Muscle layer of colon (tissue), 2 donors: ENCODE measurements around the gene RND3.

ENCODE experiments used
- H3K27ac ChIP-seq: one replicate; pipeline ENCODE4 v1.7.0; 2013; ENCODE audit warnings: low read depth, mild to moderate bottlenecking, low read length, moderate library complexity
- H3K27me3 ChIP-seq, 2 donors: one replicate each; pipeline ENCODE4 v1.7.0; 2013; ENCODE audit warnings: low read length in 2 of 2, mild to moderate bottlenecking in 2 of 2; ENCODE audit not compliant: insufficient read depth in 2 of 2, control insufficient read depth in 1 of 2
- H3K36me3 ChIP-seq: one replicate; pipeline ENCODE4 v1.7.0; 2013; ENCODE audit warnings: mild to moderate bottlenecking, low read length; ENCODE audit not compliant: insufficient read depth
- H3K4me1 ChIP-seq: one replicate; pipeline ENCODE4 v1.7.0; 2013; ENCODE audit warnings: mild to moderate bottlenecking, low read length; ENCODE audit not compliant: insufficient read depth
- H3K4me3 ChIP-seq, 2 donors: one replicate each; pipeline ENCODE4 v1.7.0; 2013; ENCODE audit warnings: low read length in 2 of 2, low read depth in 1 of 2, mild to moderate bottlenecking in 1 of 2, moderate library complexity in 1 of 2
- H3K9ac ChIP-seq: one replicate; pipeline ENCODE4 v1.7.0; 2013; ENCODE audit warnings: low read length
- H3K9me3 ChIP-seq: one replicate; pipeline ENCODE4 v1.7.0; 2013; ENCODE audit warnings: mild to moderate bottlenecking, low read length
- donor health status: abdominal sarcoma.
- donor health status: Adenocarcinoma of cecum.

The RND3 gene

DNA sequence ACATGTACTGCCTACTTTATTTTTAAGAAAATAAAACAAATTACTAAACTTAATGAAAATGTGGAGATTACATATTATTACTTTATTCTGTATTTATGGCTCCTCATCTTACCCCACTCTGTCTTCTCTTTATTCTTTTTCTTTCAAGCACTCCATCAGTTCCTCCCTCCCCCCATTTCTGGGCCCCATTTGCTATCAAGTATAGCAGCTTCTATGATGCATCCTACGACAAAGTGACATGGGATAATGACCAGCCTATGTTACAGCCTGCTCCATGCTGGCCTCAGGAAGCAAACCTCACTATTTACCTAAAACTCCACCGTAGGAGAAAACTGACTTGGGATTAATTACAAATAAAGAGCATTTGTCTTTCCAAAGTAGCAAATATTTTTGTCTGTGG is 58.8 kb downstream of the RND3 start:
- no peaks in the 10 kb centered on the region for H3K4me1 ChIP-seq
- no peaks in the 10 kb centered on the region for H3K27me3 ChIP-seq
- H3K9ac ChIP-seq, result no peak overlapping the region
- H3K27ac ChIP-seq, result no peak overlapping the region
- no peaks in the 10 kb centered on the region for H3K9me3 ChIP-seq
- no peak overlapping the region for H3K4me3 ChIP-seq
- H3K36me3 ChIP-seq, result no peaks in the 10 kb centered on the region

DNA sequence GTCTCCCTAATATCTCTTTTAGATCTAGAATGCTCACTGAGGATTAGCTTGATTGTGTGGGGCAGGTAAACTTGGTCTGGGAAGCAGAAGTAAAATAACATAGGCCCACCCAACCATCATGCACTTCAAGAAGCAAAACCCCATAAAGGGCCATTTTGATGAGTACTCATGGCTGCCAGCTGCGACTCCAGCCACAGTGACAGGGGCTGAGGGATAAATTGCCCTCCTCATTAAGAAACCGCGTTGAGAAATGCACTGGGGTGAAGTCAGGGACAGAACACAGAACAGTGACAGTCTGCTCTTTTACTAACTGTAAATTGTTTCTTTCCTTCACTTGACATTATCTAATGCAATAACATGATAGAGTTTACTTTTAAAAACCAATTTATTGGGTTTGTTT is 60.2 kb downstream of the RND3 start:
- H3K4me3 ChIP-seq, result no peak overlapping the region
- H3K4me1 ChIP-seq, result no peaks in the 10 kb centered on the region
- no peaks in the 10 kb centered on the region for H3K27me3 ChIP-seq
- H3K36me3 ChIP-seq, result no peaks in the 10 kb centered on the region
- no peak overlapping the region for H3K27ac ChIP-seq
- no peaks in the 10 kb centered on the region for H3K9me3 ChIP-seq
- no peak overlapping the region for H3K9ac ChIP-seq

DNA sequence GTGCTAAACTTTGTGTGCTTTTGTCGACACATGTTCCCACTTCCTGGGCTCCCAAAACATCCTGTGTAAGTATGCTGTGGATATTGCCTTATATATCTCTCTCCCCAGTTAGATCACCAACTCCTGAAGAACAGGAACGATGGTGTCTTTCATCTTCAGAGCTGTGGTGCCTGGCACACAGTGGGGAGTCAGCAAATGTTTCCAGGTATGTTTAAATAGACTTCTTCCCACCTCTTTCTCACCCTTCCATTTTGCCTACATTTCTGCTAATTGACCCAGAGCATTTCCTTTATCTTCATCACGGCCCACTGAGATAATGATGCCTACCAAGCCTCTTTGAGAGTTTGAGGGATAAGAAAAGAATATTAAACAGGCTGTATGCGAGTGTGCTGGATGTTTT is 60.7 kb downstream of the RND3 start:
- no peaks in the 10 kb centered on the region for H3K36me3 ChIP-seq
- no peaks in the 10 kb centered on the region for H3K27me3 ChIP-seq
- no peaks in the 10 kb centered on the region for H3K9me3 ChIP-seq
- no peak overlapping the region for H3K27ac ChIP-seq
- no peak overlapping the region for H3K4me3 ChIP-seq
- no peaks in the 10 kb centered on the region for H3K4me1 ChIP-seq
- H3K9ac ChIP-seq, result no peak overlapping the region

DNA sequence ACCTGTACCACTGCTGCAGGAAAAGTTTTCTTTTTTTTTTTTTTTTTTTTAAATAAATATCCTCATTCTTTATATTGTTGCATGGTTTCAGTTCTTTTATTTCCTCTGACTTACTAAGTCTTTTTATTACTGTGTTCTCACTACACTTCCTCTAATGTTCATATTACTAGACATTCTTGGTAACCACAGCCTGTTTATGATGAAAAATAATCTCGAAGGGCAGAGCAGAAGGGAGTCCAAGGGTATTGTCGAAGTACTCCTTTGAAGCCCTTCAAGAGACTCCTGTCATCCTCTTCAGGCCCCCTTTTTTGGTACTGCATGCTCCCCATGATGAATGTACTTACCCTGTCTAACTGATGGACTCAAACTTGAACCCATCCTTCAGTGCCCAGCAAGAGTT is 61.2 kb downstream of the RND3 start:
- Histone ChIP-seq H3K36me3 (no peaks in the 10 kb centered on the region), H3K4me3 (no peak overlapping the region), H3K27ac (no peak overlapping the region), H3K9ac (no peak overlapping the region), H3K9me3 (no peaks in the 10 kb centered on the region), H3K4me1 (no peaks in the 10 kb centered on the region), H3K27me3 (no peaks in the 10 kb centered on the region)

DNA sequence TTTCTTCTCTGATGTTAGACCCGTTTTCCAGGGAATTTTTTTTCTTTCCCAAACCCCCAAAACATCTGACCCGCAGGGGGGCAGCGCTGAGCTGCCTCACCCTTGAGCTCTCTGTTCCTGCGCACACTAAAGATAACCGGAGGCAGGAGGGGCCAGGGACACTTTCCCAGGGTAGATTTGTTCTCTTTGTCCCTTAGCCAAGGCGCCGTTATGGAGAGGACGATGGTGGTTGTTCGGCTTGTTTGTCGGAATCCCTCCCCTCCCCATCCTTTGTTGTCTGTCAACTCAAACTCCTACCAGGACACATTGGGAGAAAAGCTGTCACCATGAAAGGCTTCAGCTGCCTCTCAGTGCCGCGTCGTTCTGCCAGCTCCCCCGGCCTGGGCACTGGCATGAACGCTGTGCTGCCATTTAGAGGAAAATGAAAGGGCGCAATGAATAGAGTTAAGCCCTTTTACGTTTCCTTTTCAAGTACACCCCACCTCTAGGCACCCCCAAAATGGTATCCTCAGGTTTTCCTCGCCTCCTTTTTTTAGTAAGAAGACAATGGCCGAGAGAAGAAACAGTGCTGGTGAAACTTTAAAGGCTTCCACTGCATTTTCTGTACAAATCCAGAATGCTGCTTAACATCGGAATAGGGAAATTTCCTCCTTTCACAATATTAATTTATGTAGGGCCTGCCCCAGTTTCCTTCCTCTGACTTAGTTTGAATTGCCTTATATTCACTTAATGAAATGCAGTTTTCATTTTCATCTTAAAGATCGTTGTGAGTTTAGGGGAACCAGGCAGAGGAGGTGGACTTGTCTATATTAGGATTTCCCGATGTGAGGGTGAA is 62.1 kb downstream of the RND3 start:
- Histone ChIP-seq H3K36me3 (no peaks in the 10 kb centered on the region), H3K4me1 (no peaks in the 10 kb centered on the region), H3K9ac (no peak overlapping the region), H3K4me3 (no peak overlapping the region), H3K27me3 (no peaks in the 10 kb centered on the region), H3K9me3 (no peaks in the 10 kb centered on the region), H3K27ac (no peak overlapping the region)

DNA sequence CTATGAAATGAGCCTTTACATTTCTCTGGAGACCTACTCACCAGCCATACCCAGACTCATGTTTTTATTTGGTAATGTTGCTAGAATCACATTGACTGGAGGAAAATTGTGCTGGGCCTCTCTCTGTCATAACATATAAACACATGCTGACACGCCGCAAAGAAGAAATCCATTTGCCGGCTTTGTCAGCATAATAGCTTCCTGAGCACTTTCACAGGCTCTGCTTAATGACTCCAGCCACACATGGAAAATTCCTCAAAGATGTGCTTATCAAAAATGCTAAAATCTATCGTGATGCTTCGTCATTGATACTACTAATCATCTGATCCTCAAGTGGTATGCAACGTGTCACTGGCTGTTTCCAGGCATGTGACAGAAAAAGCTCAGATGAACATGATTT is 63.1 kb downstream of the RND3 start:
- Histone ChIP-seq H3K9me3 (no peaks in the 10 kb centered on the region), H3K36me3 (no peaks in the 10 kb centered on the region), H3K4me3 (no peak overlapping the region), H3K27me3 (no peaks in the 10 kb centered on the region), H3K4me1 (no peaks in the 10 kb centered on the region), H3K9ac (no peak overlapping the region), H3K27ac (no peak overlapping the region)

DNA sequence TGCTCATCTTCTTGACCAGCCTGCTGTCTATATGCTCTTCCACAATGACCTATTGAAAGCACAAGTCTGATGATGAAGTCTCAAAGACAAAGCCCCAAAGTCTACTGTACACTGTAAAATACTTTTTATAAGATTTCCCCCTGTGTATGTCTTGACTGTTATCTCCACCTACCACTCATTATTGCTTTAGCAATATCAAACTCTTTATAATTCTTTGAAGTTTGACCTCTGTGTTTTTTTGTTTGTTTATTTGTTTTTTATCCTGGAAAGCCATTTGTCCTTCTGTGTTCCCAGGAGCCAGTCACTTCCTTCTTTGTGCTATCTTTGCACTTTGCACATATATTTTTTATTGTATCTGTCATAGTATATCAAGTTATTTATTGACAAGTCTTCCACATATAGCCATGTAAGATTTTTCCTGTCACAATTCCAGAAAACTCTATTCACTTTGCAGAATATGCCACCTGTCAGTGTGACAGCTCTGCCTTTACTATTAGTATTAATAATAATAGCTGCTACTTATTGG is 66.3 kb downstream of the RND3 start:
- H3K9me3 ChIP-seq, result no peaks in the 10 kb centered on the region
- no peak overlapping the region for H3K27ac ChIP-seq
- no peaks in the 10 kb centered on the region for H3K36me3 ChIP-seq
- H3K9ac ChIP-seq, result no peak overlapping the region
- H3K4me3 ChIP-seq, result no peak overlapping the region
- H3K4me1 ChIP-seq, result no peaks in the 10 kb centered on the region
- H3K27me3 ChIP-seq, result no peaks in the 10 kb centered on the region

DNA sequence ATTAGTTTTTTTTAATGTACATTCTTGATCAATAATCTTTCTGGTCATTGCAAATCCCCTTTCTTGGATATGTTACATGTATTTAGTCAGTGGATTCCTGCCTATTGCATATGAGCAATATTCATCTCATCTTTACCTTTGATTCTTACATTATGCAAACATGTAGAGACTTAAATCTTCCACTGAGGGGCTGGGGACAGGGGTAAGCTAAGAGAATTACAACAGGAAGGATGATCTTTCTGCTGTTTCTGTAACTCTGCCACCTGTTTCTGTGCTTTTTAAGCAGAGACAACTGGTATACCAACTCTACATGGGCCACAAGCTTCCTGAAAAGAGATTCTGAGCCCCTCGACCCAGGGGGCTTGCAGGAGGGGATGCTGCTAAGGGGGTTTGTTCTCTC is 68.6 kb downstream of the RND3 start:
- no peaks in the 10 kb centered on the region for H3K36me3 ChIP-seq
- no peak overlapping the region for H3K9ac ChIP-seq
- no peaks in the 10 kb centered on the region for H3K4me1 ChIP-seq
- H3K27me3 ChIP-seq, result no peaks in the 10 kb centered on the region
- no peak overlapping the region for H3K4me3 ChIP-seq
- no peak overlapping the region for H3K27ac ChIP-seq
- H3K9me3 ChIP-seq, result no peaks in the 10 kb centered on the region
